Upper lobe of left lung (tissue), 4 donors: Measurements from ENCODE around the gene SMOC2.

Source experiments
- CTCF ChIP-seq, 6 experiments: fragments of 450-650 bp in 4 of 6; fragments of 200-600 bp in 2 of 6; sonication (generic) in 2 of 6; IDR thresholded peaks; one replicate each; pipeline ENCODE4 v1.5.1; 2016 to 2019; ENCODE audit warnings: antibody characterized with exemption in 6 of 6
- EP300 ChIP-seq, 4 donors: sonication (generic); formaldehyde crosslinking; IDR thresholded peaks; one replicate each; pipeline ENCODE4 v1.5.1; 2017; ENCODE audit warnings: antibody characterized with exemption in 4 of 4, control low read depth in 2 of 4
- POLR2A ChIP-seq, 4 donors: fragments of 450-650 bp; IDR thresholded peaks; one replicate each; pipeline ENCODE4 v1.5.1; 2016 to 2017; ENCODE audit warnings: antibody characterized with exemption in 4 of 4, mild to moderate bottlenecking in 2 of 4
- POLR2AphosphoS5 ChIP-seq, 2 donors: sonication (generic); formaldehyde crosslinking; IDR thresholded peaks; one replicate each; pipeline ENCODE4 v1.5.1; 2017; ENCODE audit warnings: antibody characterized with exemption in 2 of 2

- TF ChIP-seq CTCF (IDR thresholded peaks at IDR 0.05) (no peak), POLR2AphosphoS5 (IDR thresholded peaks at IDR 0.05) (no peak), POLR2A (IDR thresholded peaks at IDR 0.05) (no peak), EP300 (IDR thresholded peaks at IDR 0.05) (no peak)
Measured at GRCh38 chr6:168462289-168462853, 21.4 kb downstream of the SMOC2 start.
